ENCODE measurements around the gene PLCB1. TPM values are rescaled to one million over a fixed set of nuclear protein-coding genes. Genes with fewer than 3 reads are reported as not detected.

PLCB1 gene
- total RNA-seq, 3 donors from 2014 or later, result 7.2 to 50.7 (median 8.8) TPM

DNA sequence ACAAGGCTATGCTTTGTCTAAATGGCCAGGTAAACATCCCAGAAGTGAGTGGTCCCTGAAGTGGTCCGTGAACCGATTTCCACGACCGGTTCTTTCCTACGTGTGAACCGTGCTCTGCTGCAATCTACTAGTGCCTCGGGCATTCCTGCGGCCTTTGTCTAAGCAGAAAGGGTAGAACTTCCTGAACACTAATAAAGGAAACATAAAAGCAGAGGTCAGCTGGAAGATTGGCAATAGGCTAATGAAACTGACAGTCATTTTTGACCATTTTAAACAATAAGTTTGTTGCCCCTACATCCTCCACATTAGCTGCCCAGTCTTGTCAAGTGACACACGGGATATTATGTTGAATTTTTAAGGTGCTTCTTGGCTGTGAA is 410.0 kb downstream of the PLCB1 start:
- H3K4me1 ChIP-seq (ENCODE audit: low read depth), result no peaks in the 10 kb centered on the region

GRCh38 chr20:8545212-8545611 is 413.1 kb downstream of the PLCB1 start:
- no peak for DNase-seq
- intact Hi-C loops (cut with DNase I, micrococcal nuclease), result no loop called here
- no peak for ATAC-seq
- Histone ChIP-seq H3K9me3 (no peaks in the 10 kb centered on the region), H3K4me1 (ENCODE audit: low read depth) (no peaks in the 10 kb centered on the region), H3K36me3 (ENCODE audit: low read depth) (no peaks in the 10 kb centered on the region), H3K4me3 (no peak overlapping the region)
- no peak for TF ChIP-seq CTCF (IDR thresholded peaks at IDR 0.05)

More for the DNA sequence above, 410.0 kb downstream of the PLCB1 start:
- Histone ChIP-seq H3K9me3 (no peaks in the 10 kb centered on the region), H3K36me3 (ENCODE audit: low read depth) (no peaks in the 10 kb centered on the region), H3K4me3 (no peak overlapping the region)
- DNase-seq (no peak), ATAC-seq (no peak)
- TF ChIP-seq CTCF (IDR thresholded peaks at IDR 0.05), result no peak
- intact Hi-C loops (cut with DNase I, micrococcal nuclease), result no loop called here

DNA sequence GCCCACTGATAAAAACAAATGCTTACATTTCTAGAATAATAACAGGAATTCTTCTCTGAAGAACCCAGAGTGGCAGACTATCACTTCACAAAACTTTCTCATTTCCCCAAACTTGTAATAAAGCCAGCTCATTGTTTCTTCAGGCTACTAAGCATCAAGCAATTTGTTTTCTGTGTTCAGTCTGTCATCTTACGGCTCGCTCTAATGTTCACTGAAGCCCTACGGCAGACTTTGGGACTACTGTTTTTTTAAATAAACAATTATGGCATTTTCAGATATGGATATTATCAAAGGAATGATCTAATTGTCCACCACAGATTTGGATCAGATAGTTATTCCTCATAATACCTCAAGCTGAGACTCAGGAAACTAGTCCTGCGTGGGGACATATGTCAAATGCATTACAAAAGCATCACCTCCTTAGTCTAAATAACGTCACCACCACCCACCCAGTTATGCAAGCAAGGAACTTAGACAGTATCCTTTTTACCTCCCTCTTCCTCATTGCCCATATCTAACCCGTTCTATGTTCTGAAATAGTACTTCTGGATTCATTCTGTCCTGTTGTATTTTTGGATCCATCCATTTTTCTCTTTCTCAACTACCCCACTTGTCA is 415.1 kb downstream of the PLCB1 start:
- Histone ChIP-seq H3K36me3 (ENCODE audit: low read depth) (no peaks in the 10 kb centered on the region), H3K4me3 (no peak overlapping the region), H3K9me3 (no peaks in the 10 kb centered on the region), H3K4me1 (ENCODE audit: low read depth) (no peaks in the 10 kb centered on the region)
- no peak for DNase-seq
- no peak for ATAC-seq
- TF ChIP-seq CTCF (IDR thresholded peaks at IDR 0.05), result no peak
- intact Hi-C loops (cut with DNase I, micrococcal nuclease), result no loop called here

- ATAC-seq (no peak), DNase-seq (no peak)
- Histone ChIP-seq H3K4me3 (no peak overlapping the region), H3K9me3 (no peaks in the 10 kb centered on the region), H3K36me3 (ENCODE audit: low read depth) (no peaks in the 10 kb centered on the region), H3K4me1 (ENCODE audit: low read depth) (no peaks in the 10 kb centered on the region)
- intact Hi-C loops (cut with DNase I, micrococcal nuclease), result no loop called here
- no peak for TF ChIP-seq CTCF (IDR thresholded peaks at IDR 0.05)
Measured at GRCh38 chr20:8547968-8548588, 416.0 kb downstream of the PLCB1 start.

DNA sequence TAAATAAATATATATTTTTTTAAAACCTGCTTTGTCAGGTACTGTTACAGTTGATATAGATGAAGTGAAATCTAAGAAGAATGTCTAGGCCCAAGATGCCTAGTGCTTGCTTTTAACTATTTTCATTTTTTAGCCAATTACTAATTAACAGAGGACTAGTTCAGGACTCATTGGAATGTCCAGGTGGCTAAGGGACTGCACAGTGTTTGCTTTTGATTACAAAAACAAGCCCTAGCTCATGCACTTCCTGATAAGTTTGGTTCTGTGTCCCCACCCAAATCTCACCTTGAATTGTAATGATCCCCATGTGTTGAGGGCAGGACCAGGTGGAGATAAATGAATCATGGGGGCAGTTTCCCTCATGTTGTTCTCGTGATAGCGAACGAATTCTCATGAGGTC is 417.1 kb downstream of the PLCB1 start:
- no peak for TF ChIP-seq CTCF (IDR thresholded peaks at IDR 0.05)
- DNase-seq (no peak), ATAC-seq (no peak)
- Histone ChIP-seq H3K36me3 (ENCODE audit: low read depth) (no peaks in the 10 kb centered on the region), H3K4me1 (ENCODE audit: low read depth) (no peaks in the 10 kb centered on the region), H3K9me3 (no peaks in the 10 kb centered on the region), H3K4me3 (no peak overlapping the region)
- intact Hi-C loops (cut with DNase I, micrococcal nuclease), result no loop called here

Measured in mucosa of descending colon (tissue), 3 donors.